Measurements from ENCODE around the gene BIVM. TPM values are rescaled to one million over a fixed set of nuclear protein-coding genes. Genes with fewer than 3 reads are reported as not detected.

The BIVM gene
- polyA plus RNA-seq, 3 donors, result 0.76 to 1.1 (median 0.81) TPM

GRCh38 chr13:102839462-102839861 is 40.5 kb downstream of the BIVM start:
- Mint-ChIP-seq H3K36me3 (peaks cover 3 to 9% of the 10 kb centered on the region in 2 donors), H3K9me3 (no peaks in the 10 kb centered on the region), H3K4me3 (no peak overlapping the region), H3K27me3 (ENCODE audit: low read depth in 3 of 3) (no peaks in the 10 kb centered on the region), H3K4me1 (no peaks in the 10 kb centered on the region), H3K27ac (no peak overlapping the region)
- H3K9me3 ChIP-seq (replicated peaks in 1 of 2; ENCODE audit: control insufficient read depth in 1 of 2, insufficient read depth in 1 of 2, low read length in 2 of 2), result no peaks in the 10 kb centered on the region
- no peaks in the 10 kb centered on the region for H3K4me1 ChIP-seq (ENCODE audit: control insufficient read depth in 1 of 2, insufficient read depth in 2 of 2, low read length in 2 of 2)
- H2AFZ ChIP-seq (ENCODE audit: insufficient read depth, low read depth, low read length, poor library complexity, severe bottlenecking), result no peak overlapping the region
- H4K20me1 ChIP-seq (ENCODE audit: insufficient read depth, low read length), result no peaks in the 10 kb centered on the region
- no peak for DNase-seq
- TF ChIP-seq, protein P1, sequence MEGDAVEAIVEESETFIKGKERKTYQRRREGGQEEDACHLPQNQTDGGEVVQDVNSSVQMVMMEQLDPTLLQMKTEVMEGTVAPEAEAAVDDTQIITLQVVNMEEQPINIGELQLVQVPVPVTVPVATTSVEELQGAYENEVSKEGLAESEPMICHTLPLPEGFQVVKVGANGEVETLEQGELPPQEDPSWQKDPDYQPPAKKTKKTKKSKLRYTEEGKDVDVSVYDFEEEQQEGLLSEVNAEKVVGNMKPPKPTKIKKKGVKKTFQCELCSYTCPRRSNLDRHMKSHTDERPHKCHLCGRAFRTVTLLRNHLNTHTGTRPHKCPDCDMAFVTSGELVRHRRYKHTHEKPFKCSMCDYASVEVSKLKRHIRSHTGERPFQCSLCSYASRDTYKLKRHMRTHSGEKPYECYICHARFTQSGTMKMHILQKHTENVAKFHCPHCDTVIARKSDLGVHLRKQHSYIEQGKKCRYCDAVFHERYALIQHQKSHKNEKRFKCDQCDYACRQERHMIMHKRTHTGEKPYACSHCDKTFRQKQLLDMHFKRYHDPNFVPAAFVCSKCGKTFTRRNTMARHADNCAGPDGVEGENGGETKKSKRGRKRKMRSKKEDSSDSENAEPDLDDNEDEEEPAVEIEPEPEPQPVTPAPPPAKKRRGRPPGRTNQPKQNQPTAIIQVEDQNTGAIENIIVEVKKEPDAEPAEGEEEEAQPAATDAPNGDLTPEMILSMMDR (IDR thresholded peaks at IDR 0.05), result no peak
- 80% methylated on average over 1 of the region's 5 CpGs for WGBS (ENCODE audit: insufficient coverage)
- H3K27ac ChIP-seq (ENCODE audit: low read depth in 1 of 2, low read length in 2 of 2), result no peak overlapping the region
- no peak overlapping the region for H3K4me3 ChIP-seq (replicated peaks in 1 of 3; ENCODE audit: low read depth in 2 of 3, low read length in 3 of 3)
- H3K36me3 ChIP-seq (replicated peaks in 1 of 2; ENCODE audit: control insufficient read depth in 1 of 2, insufficient read depth in 2 of 2, low read length in 2 of 2), result no peaks in the 10 kb centered on the region
- H3K4me2 ChIP-seq (replicated peaks; ENCODE audit: extremely low read depth, low read length, poor library complexity, severe bottlenecking), result no peak overlapping the region
- H3K9ac ChIP-seq (ENCODE audit: insufficient read depth, low read length, poor library complexity, severe bottlenecking), result no peak overlapping the region
- no peaks in the 10 kb centered on the region for H3K79me2 ChIP-seq (ENCODE audit: insufficient read depth, low read length)
- intact Hi-C loops (cut with micrococcal nuclease), result no loop called here
- no peaks in the 10 kb centered on the region for H3K27me3 ChIP-seq (ENCODE audit: control insufficient read depth in 2 of 2, insufficient read depth in 2 of 2, low read length in 2 of 2)

GRCh38 chr13:102845289-102845629 is 46.3 kb downstream of the BIVM start:
- TF ChIP-seq, protein P1 (IDR thresholded peaks at IDR 0.05), result no peak
- Mint-ChIP-seq H3K27me3 (ENCODE audit: low read depth in 3 of 3) (peaks cover 0 to 3% (median 0%) of the 10 kb centered on the region in 3 donors), H3K36me3 (peaks cover 5 to 13% of the 10 kb centered on the region in 2 donors), H3K4me3 (peak overlapping the region; percentile 92 to 93), H3K4me1 (peaks cover 18% of the 10 kb centered on the region), H3K9me3 (no peaks in the 10 kb centered on the region), H3K27ac (peak overlapping the region; percentile 96 to 99 (median 98))
- DNase-seq, result no peak
- H3K27ac ChIP-seq (ENCODE audit: low read depth in 1 of 2, low read length in 2 of 2), result peak overlapping the region; percentile 97 to 98
- no peaks in the 10 kb centered on the region for H3K9me3 ChIP-seq (replicated peaks in 1 of 2; ENCODE audit: control insufficient read depth in 1 of 2, insufficient read depth in 1 of 2, low read length in 2 of 2)
- peaks cover 44% of the 10 kb centered on the region for H3K79me2 ChIP-seq (ENCODE audit: insufficient read depth, low read length)
- H3K27me3 ChIP-seq (ENCODE audit: control insufficient read depth in 2 of 2, insufficient read depth in 2 of 2, low read length in 2 of 2), result no peaks in the 10 kb centered on the region
- intact Hi-C loops (cut with micrococcal nuclease), result loop anchor here (5.0 kb wide), 3 partner anchors 73 to 263 kb away; partner anchors contain the start of genes TEX30 (in 1 of the 2) and TPP2 (in 1 of the 2)
- H3K9ac ChIP-seq (ENCODE audit: insufficient read depth, low read length, poor library complexity, severe bottlenecking), result peak overlapping the region; percentile 99
- 0% methylated on average over 4 of the region's 13 CpGs for WGBS (ENCODE audit: insufficient coverage)
- H3K4me2 ChIP-seq (replicated peaks; ENCODE audit: extremely low read depth, low read length, poor library complexity, severe bottlenecking), result peak overlapping the region; percentile 86
- peak overlapping the region; percentile 96 for H2AFZ ChIP-seq (ENCODE audit: insufficient read depth, low read depth, low read length, poor library complexity, severe bottlenecking)
- peaks cover 15 to 22% of the 10 kb centered on the region in 2 donors for H3K4me1 ChIP-seq (ENCODE audit: control insufficient read depth in 1 of 2, insufficient read depth in 2 of 2, low read length in 2 of 2)
- peak overlapping the region; percentile 72 to 97 (median 91) for H3K4me3 ChIP-seq (replicated peaks in 1 of 3; ENCODE audit: low read depth in 2 of 3, low read length in 3 of 3)
- peaks cover 0 to 15% of the 10 kb centered on the region in 2 donors for H3K36me3 ChIP-seq (replicated peaks in 1 of 2; ENCODE audit: control insufficient read depth in 1 of 2, insufficient read depth in 2 of 2, low read length in 2 of 2)
- peaks cover 32% of the 10 kb centered on the region for H4K20me1 ChIP-seq (ENCODE audit: insufficient read depth, low read length)

Data from CD14-positive monocyte (primary cell).